ENCODE results near the gene NCKIPSD.

Gene NCKIPSD

GRCh38 chr3:48697952-48698351, 12.2 kb upstream of the NCKIPSD start:
- DNase-seq (ENCODE audit: low read depth in 4 of 4, low spot score in 1 of 4): no peak

- no peak for DNase-seq (ENCODE audit: low read depth in 4 of 4, low spot score in 1 of 4)
Measured at GRCh38 chr3:48696601-48697000, 10.9 kb upstream of the NCKIPSD start.

- DNase-seq (ENCODE audit: low read depth in 4 of 4, low spot score in 1 of 4): no peak
Measured at GRCh38 chr3:48696156-48696555, 10.4 kb upstream of the NCKIPSD start.

- DNase-seq (ENCODE audit: low read depth in 4 of 4, low spot score in 1 of 4): no peak
Measured at GRCh38 chr3:48695393-48695753, 9.7 kb upstream of the NCKIPSD start.

- no peak for DNase-seq (ENCODE audit: low read depth in 4 of 4, low spot score in 1 of 4)
Measured at GRCh38 chr3:48694610-48695392, 9.1 kb upstream of the NCKIPSD start.

- DNase-seq (ENCODE audit: low read depth in 4 of 4, low spot score in 1 of 4): no peak
Measured at GRCh38 chr3:48693826-48694225, 8.1 kb upstream of the NCKIPSD start.

- no peak for DNase-seq (ENCODE audit: low read depth in 4 of 4, low spot score in 1 of 4)
Measured at GRCh38 chr3:48692551-48692950, 6.8 kb upstream of the NCKIPSD start.

GRCh38 chr3:48690846-48691458, 5.2 kb upstream of the NCKIPSD start:
- no peak for DNase-seq (ENCODE audit: low read depth in 4 of 4, low spot score in 1 of 4)

- no peak for DNase-seq (ENCODE audit: low read depth in 4 of 4, low spot score in 1 of 4)
Measured at GRCh38 chr3:48689384-48689783, 3.7 kb upstream of the NCKIPSD start.

- no peak for DNase-seq (ENCODE audit: low read depth in 4 of 4, low spot score in 1 of 4)
Measured at GRCh38 chr3:48688737-48689075, 3.0 kb upstream of the NCKIPSD start.

- DNase-seq (ENCODE audit: low read depth in 4 of 4, low spot score in 1 of 4): no peak
Measured at GRCh38 chr3:48688032-48688736, 2.5 kb upstream of the NCKIPSD start.

GRCh38 chr3:48687220-48687678, 1.5 kb upstream of the NCKIPSD start:
- no peak for DNase-seq (ENCODE audit: low read depth in 4 of 4, low spot score in 1 of 4)

- DNase-seq (ENCODE audit: low read depth in 4 of 4, low spot score in 1 of 4): no peak
Measured at GRCh38 chr3:48686538-48687219, 964 bp upstream of the NCKIPSD start.

GRCh38 chr3:48685293-48685602, 467 bp downstream of the NCKIPSD start:
- DNase-seq (ENCODE audit: low read depth in 4 of 4, low spot score in 1 of 4): no peak

- DNase-seq (ENCODE audit: low read depth in 4 of 4, low spot score in 1 of 4): no peak
Measured at GRCh38 chr3:48684480-48685143, 1.1 kb downstream of the NCKIPSD start.

- no peak for DNase-seq (ENCODE audit: low read depth in 4 of 4, low spot score in 1 of 4)
Measured at GRCh38 chr3:48684054-48684349, 1.7 kb downstream of the NCKIPSD start.

- no peak for DNase-seq (ENCODE audit: low read depth in 4 of 4, low spot score in 1 of 4)
Measured at GRCh38 chr3:48682786-48683185, 2.9 kb downstream of the NCKIPSD start.

GRCh38 chr3:48681974-48682610, 3.6 kb downstream of the NCKIPSD start:
- DNase-seq (ENCODE audit: low read depth in 4 of 4, low spot score in 1 of 4): no peak

GRCh38 chr3:48681541-48681880, 4.2 kb downstream of the NCKIPSD start:
- DNase-seq (ENCODE audit: low read depth in 4 of 4, low spot score in 1 of 4): no peak

GRCh38 chr3:48680811-48681540, 4.7 kb downstream of the NCKIPSD start:
- no peak for DNase-seq (ENCODE audit: low read depth in 4 of 4, low spot score in 1 of 4)
